ENCODE measurements around the gene OLA1.

GRCh38 chr2:174191342-174192074 lies 56.8 kb downstream of the OLA1 start:
- TF ChIP-seq FOXM1 (IDR thresholded peaks at IDR 0.05; ENCODE audit: borderline replicate concordance, low read depth) (no peak), CREB1 (IDR thresholded peaks at IDR 0.05; ENCODE audit: low read depth) (no peak), EGR1 (IDR thresholded peaks at IDR 0.05) (no peak), EP300 (IDR thresholded peaks at IDR 0.05; ENCODE audit: borderline replicate concordance) (no peak), TAF1 (IDR thresholded peaks at IDR 0.05; ENCODE audit: low read depth) (no peak), CEBPB (IDR thresholded peaks at IDR 0.05) (no peak), YY1 (IDR thresholded peaks at IDR 0.05; ENCODE audit: low read depth) (no peak)
- TF ChIP-seq, protein P1, sequence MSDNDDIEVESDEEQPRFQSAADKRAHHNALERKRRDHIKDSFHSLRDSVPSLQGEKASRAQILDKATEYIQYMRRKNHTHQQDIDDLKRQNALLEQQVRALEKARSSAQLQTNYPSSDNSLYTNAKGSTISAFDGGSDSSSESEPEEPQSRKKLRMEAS (IDR thresholded peaks at IDR 0.05): no peak
- TF ChIP-seq, protein P2, sequence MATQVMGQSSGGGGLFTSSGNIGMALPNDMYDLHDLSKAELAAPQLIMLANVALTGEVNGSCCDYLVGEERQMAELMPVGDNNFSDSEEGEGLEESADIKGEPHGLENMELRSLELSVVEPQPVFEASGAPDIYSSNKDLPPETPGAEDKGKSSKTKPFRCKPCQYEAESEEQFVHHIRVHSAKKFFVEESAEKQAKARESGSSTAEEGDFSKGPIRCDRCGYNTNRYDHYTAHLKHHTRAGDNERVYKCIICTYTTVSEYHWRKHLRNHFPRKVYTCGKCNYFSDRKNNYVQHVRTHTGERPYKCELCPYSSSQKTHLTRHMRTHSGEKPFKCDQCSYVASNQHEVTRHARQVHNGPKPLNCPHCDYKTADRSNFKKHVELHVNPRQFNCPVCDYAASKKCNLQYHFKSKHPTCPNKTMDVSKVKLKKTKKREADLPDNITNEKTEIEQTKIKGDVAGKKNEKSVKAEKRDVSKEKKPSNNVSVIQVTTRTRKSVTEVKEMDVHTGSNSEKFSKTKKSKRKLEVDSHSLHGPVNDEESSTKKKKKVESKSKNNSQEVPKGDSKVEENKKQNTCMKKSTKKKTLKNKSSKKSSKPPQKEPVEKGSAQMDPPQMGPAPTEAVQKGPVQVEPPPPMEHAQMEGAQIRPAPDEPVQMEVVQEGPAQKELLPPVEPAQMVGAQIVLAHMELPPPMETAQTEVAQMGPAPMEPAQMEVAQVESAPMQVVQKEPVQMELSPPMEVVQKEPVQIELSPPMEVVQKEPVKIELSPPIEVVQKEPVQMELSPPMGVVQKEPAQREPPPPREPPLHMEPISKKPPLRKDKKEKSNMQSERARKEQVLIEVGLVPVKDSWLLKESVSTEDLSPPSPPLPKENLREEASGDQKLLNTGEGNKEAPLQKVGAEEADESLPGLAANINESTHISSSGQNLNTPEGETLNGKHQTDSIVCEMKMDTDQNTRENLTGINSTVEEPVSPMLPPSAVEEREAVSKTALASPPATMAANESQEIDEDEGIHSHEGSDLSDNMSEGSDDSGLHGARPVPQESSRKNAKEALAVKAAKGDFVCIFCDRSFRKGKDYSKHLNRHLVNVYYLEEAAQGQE (IDR thresholded peaks at IDR 0.05; ENCODE audit: low read depth): no peak
